ENCODE results near the gene RNF38.

The RNF38 gene

GRCh38 chr9:36400332-36401163, 479 bp upstream of the RNF38 start (continued):
- TF ChIP-seq, protein P1, sequence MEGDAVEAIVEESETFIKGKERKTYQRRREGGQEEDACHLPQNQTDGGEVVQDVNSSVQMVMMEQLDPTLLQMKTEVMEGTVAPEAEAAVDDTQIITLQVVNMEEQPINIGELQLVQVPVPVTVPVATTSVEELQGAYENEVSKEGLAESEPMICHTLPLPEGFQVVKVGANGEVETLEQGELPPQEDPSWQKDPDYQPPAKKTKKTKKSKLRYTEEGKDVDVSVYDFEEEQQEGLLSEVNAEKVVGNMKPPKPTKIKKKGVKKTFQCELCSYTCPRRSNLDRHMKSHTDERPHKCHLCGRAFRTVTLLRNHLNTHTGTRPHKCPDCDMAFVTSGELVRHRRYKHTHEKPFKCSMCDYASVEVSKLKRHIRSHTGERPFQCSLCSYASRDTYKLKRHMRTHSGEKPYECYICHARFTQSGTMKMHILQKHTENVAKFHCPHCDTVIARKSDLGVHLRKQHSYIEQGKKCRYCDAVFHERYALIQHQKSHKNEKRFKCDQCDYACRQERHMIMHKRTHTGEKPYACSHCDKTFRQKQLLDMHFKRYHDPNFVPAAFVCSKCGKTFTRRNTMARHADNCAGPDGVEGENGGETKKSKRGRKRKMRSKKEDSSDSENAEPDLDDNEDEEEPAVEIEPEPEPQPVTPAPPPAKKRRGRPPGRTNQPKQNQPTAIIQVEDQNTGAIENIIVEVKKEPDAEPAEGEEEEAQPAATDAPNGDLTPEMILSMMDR (tag by site-specific recombination; IDR thresholded peaks at IDR 0.05), result peak; percentile 36; the same call in 1 of the 2 replicates
- TF ChIP-seq SP7 (tag by site-specific recombination; IDR thresholded peaks at IDR 0.05), result peak; percentile 49; the same call in 1 of the 2 replicates
- no peak for TF ChIP-seq MYNN (tag by site-specific recombination; IDR thresholded peaks at IDR 0.05; ENCODE audit: borderline replicate concordance)

DNA sequence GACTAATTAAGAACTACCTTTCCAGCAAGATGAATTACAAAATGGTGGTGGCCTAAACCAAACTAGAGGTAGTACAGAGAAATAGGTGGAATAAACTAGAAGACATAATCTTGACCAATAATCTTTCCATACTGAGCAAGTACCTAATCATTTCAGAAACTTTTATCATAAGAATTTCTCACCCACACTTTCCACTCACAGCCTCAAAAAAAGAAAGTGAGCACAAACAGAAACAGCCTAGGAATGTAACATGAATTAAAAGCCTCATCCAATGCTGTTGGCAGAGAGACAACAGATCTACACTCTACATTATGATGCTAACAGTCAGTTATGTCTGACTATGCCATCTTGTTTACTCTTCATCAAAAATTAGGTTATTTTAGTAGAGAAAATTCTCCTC, 1.3 kb downstream of the RNF38 start:
- Histone ChIP-seq H3K4me3 (ENCODE audit: low read depth, low read length) (peak overlapping the region; percentile 35), H3K9me3 (ENCODE audit: control insufficient read depth, insufficient read depth, low read depth, low read length) (no peaks in the 10 kb centered on the region), H3K36me3 (ENCODE audit: control insufficient read depth in 2 of 2, insufficient read depth in 1 of 2, low read length in 2 of 2) (peaks cover 0 to 6% of the 10 kb centered on the region in 2 experiments; a peak in 1 of 3 replicates), H3K27ac (ENCODE audit: extremely low read depth, low read depth, low read length) (no peak overlapping the region), H3K4me1 (ENCODE audit: control insufficient read depth, insufficient read depth, low read length) (peaks cover 5% of the 10 kb centered on the region)
- POLR2A ChIA-PET, result no interaction called here
- TF ChIP-seq PRDM2 (tag by site-specific recombination; IDR thresholded peaks at IDR 0.05; ENCODE audit: borderline replicate concordance) (no peak), PRDM1 (tag by site-specific recombination; IDR thresholded peaks at IDR 0.05) (peak; percentile 65), ZBTB17 (tag by site-specific recombination; IDR thresholded peaks at IDR 0.05) (peak; percentile 19; the same call in 1 of the 2 replicates), GLI4 (tag by site-specific recombination; IDR thresholded peaks at IDR 0.05) (no peak), GLI2 (tag by site-specific recombination; IDR thresholded peaks at IDR 0.05; ENCODE audit: borderline replicate concordance, low read depth) (no peak), SETDB1 (IDR thresholded peaks at IDR 0.05; ENCODE audit: insufficient read length, low read length) (no peak), ZNF654 (tag by site-specific recombination; IDR thresholded peaks at IDR 0.05; ENCODE audit: low read depth) (no peak), ZNF324 (tag by site-specific recombination; IDR thresholded peaks at IDR 0.05) (no peak)
- TF ChIP-seq, protein P2, sequence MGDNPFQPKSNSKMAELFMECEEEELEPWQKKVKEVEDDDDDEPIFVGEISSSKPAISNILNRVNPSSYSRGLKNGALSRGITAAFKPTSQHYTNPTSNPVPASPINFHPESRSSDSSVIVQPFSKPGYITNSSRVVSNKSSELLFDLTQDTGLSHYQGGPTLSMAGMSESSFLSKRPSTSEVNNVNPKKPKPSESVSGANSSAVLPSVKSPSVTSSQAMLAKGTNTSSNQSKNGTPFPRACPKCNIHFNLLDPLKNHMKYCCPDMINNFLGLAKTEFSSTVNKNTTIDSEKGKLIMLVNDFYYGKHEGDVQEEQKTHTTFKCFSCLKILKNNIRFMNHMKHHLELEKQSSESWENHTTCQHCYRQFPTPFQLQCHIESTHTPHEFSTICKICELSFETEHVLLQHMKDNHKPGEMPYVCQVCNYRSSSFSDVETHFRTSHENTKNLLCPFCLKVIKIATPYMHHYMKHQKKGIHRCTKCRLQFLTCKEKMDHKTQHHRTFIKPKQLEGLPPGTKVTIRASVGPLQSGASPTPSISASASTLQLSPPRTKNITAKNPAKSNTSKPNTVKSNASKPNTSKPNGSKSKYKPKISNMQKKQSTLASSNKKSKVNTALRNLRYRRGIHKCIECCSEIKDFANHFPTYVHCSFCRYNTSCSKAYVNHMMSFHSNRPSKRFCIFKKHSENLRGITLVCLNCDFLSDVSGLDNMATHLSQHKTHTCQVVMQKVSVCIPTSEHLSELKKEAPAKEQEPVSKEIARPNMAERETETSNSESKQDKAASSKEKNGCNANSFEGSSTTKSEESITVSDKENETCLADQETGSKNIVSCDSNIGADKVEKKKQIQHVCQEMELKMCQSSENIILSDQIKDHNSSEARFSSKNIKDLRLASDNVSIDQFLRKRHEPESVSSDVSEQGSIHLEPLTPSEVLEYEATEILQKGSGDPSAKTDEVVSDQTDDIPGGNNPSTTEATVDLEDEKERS (tag by site-specific recombination; IDR thresholded peaks at IDR 0.05), result no peak
- TF ChIP-seq, protein P3, sequence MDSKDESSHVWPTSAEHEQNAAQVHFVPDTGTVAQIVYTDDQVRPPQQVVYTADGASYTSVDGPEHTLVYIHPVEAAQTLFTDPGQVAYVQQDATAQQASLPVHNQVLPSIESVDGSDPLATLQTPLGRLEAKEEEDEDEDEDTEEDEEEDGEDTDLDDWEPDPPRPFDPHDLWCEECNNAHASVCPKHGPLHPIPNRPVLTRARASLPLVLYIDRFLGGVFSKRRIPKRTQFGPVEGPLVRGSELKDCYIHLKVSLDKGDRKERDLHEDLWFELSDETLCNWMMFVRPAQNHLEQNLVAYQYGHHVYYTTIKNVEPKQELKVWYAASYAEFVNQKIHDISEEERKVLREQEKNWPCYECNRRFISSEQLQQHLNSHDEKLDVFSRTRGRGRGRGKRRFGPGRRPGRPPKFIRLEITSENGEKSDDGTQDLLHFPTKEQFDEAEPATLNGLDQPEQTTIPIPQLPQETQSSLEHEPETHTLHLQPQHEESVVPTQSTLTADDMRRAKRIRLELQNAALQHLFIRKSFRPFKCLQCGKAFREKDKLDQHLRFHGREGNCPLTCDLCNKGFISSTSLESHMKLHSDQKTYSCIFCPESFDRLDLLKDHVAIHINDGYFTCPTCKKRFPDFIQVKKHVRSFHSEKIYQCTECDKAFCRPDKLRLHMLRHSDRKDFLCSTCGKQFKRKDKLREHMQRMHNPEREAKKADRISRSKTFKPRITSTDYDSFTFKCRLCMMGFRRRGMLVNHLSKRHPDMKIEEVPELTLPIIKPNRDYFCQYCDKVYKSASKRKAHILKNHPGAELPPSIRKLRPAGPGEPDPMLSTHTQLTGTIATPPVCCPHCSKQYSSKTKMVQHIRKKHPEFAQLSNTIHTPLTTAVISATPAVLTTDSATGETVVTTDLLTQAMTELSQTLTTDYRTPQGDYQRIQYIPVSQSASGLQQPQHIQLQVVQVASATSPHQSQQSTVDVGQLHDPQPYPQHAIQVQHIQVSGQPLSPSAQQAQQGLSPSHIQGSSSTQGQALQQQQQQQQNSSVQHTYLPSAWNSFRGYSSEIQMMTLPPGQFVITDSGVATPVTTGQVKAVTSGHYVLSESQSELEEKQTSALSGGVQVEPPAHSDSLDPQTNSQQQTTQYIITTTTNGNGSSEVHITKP (tag by site-specific recombination; IDR thresholded peaks at IDR 0.05), result 0 out of 2 replicates have a peak, but pooled peaks have one; percentile 49
- CTCF ChIA-PET, result no interaction called here

All from HEK293 (cell line).